Effector memory CD4-positive, alpha-beta T cell (primary cell): Measurements from ENCODE around the gene ELAVL2.

Experiments
- DNase-seq, 3 donors: peaks; one replicate each; pipeline ENCODE4 v3.0.0-alpha.2; 2020
- H3K27ac ChIP-seq: 2 replicates; pipeline ENCODE4 v1.7.0; 2013; ENCODE audit warnings: mild to moderate bottlenecking, low read length, moderate library complexity; ENCODE audit not compliant: insufficient read depth, poor library complexity, severe bottlenecking
- H3K27me3 ChIP-seq: replicated peaks from 2 replicates; pipeline ENCODE4 v1.7.0; 2013; ENCODE audit warnings: mild to moderate bottlenecking, low read length; ENCODE audit not compliant: insufficient read depth, control insufficient read depth, poor library complexity, severe bottlenecking
- H3K36me3 ChIP-seq: 2 replicates; pipeline ENCODE4 v1.7.0; 2013; ENCODE audit warnings: mild to moderate bottlenecking, low read length, moderate library complexity; ENCODE audit not compliant: control insufficient read depth, insufficient read depth
- H3K4me1 ChIP-seq: 2 replicates; pipeline ENCODE4 v1.7.0; 2013; ENCODE audit warnings: low read length, mild to moderate bottlenecking; ENCODE audit not compliant: control insufficient read depth, insufficient read depth, poor library complexity, severe bottlenecking
- H3K4me3 ChIP-seq: 2 replicates; pipeline ENCODE4 v1.7.0; 2013; ENCODE audit warnings: low read length, low read depth, mild to moderate bottlenecking; ENCODE audit not compliant: insufficient read depth, poor library complexity, severe bottlenecking
- H3K9me3 ChIP-seq: 2 replicates; pipeline ENCODE4 v1.7.0; 2013; ENCODE audit warnings: mild to moderate bottlenecking, low read length, moderate library complexity; ENCODE audit not compliant: control insufficient read depth

Gene ELAVL2

GRCh38 chr9:23651051-23651450, 175.0 kb downstream of the ELAVL2 start:
- no peaks in the 10 kb centered on the region for H3K9me3 ChIP-seq
- no peak for DNase-seq
- no peak overlapping the region for H3K27ac ChIP-seq
- no peak overlapping the region for H3K4me3 ChIP-seq
- no peaks in the 10 kb centered on the region for H3K4me1 ChIP-seq
- no peaks in the 10 kb centered on the region for H3K27me3 ChIP-seq
- H3K36me3 ChIP-seq: no peaks in the 10 kb centered on the region

- Histone ChIP-seq H3K36me3 (no peaks in the 10 kb centered on the region), H3K4me3 (no peak overlapping the region), H3K9me3 (no peaks in the 10 kb centered on the region), H3K27ac (no peak overlapping the region), H3K27me3 (no peaks in the 10 kb centered on the region), H3K4me1 (no peaks in the 10 kb centered on the region)
- DNase-seq: no peak
These were observed 177.4 kb downstream of the ELAVL2 start for GRCh38 chr9:23648651-23649050.

- no peaks in the 10 kb centered on the region for H3K4me1 ChIP-seq
- no peak for DNase-seq
- no peak overlapping the region for H3K4me3 ChIP-seq
- no peak overlapping the region for H3K27ac ChIP-seq
- no peaks in the 10 kb centered on the region for H3K27me3 ChIP-seq
- H3K36me3 ChIP-seq: no peaks in the 10 kb centered on the region
- H3K9me3 ChIP-seq: no peaks in the 10 kb centered on the region
These were observed 181.1 kb downstream of the ELAVL2 start for GRCh38 chr9:23644896-23645295.

GRCh38 chr9:23644326-23644725, 181.7 kb downstream of the ELAVL2 start:
- no peaks in the 10 kb centered on the region for H3K9me3 ChIP-seq
- H3K27me3 ChIP-seq: no peaks in the 10 kb centered on the region
- H3K4me1 ChIP-seq: no peaks in the 10 kb centered on the region
- H3K4me3 ChIP-seq: no peak overlapping the region
- H3K36me3 ChIP-seq: no peaks in the 10 kb centered on the region
- H3K27ac ChIP-seq: no peak overlapping the region
- DNase-seq: no peak

GRCh38 chr9:23643656-23644258, 182.3 kb downstream of the ELAVL2 start:
- Histone ChIP-seq H3K36me3 (no peaks in the 10 kb centered on the region), H3K27me3 (no peaks in the 10 kb centered on the region), H3K27ac (no peak overlapping the region), H3K4me3 (no peak overlapping the region), H3K9me3 (no peaks in the 10 kb centered on the region), H3K4me1 (no peaks in the 10 kb centered on the region)
- DNase-seq: no peak
